Uterus (tissue), 4 donors: ENCODE data around the gene MFNG. TPM values are rescaled to one million over a fixed set of nuclear protein-coding genes. Genes with fewer than 3 reads are reported as not detected.
"Not testable (repeated sequence)": the region's sequence is repeated elsewhere in the genome, so short reads cannot be mapped to it uniquely, and the experiment has no call there.

ENCODE experiments used
- DNase-seq, 2 donors: peaks; one replicate each; pipeline ENCODE4 v3.0.0-alpha.2; 2019 to 2020
- H3K27ac ChIP-seq, 2 donors: fragments of 200-600 bp; sonication (generic); 1 replicate in 1 of 2; 2 replicates in 1 of 2; pipeline ENCODE4 v1.5.1; 2016 to 2018
- H3K27me3 ChIP-seq, 2 donors: fragments of 200-600 bp; sonication (generic); one replicate each; pipeline ENCODE4 v1.5.1; 2018 to 2019; ENCODE audit warnings: control low read depth in 1 of 2
- H3K36me3 ChIP-seq, 2 donors: fragments of 200-600 bp; sonication (generic); one replicate each; pipeline ENCODE4 v1.5.1; 2019; ENCODE audit warnings: control low read depth in 1 of 2
- H3K4me1 ChIP-seq, 2 donors: fragments of 200-600 bp; sonication (generic); one replicate each; pipeline ENCODE4 v1.5.1; 2018 to 2019; ENCODE audit warnings: control low read depth in 1 of 2
- H3K4me3 ChIP-seq, 2 donors: fragments of 200-600 bp; sonication (generic); 1 replicate in 1 of 2; 2 replicates in 1 of 2; pipeline ENCODE4 v1.5.1; 2018 to 2019; ENCODE audit warnings: mild to moderate bottlenecking in 1 of 2
- H3K9me3 ChIP-seq, 2 donors: fragments of 200-600 bp; sonication (generic); one replicate each; pipeline ENCODE4 v1.5.1; 2019; ENCODE audit warnings: control low read depth in 1 of 2
- CTCF ChIP-seq, 4 experiments: fragments of 200-600 bp in 2 of 4; fragments of 450-650 bp in 2 of 4; sonication (generic) in 2 of 4; IDR thresholded peaks; one replicate each; pipeline ENCODE4 v1.5.1; 2016 to 2019; ENCODE audit warnings: antibody characterized with exemption in 4 of 4, mild to moderate bottlenecking in 2 of 4, moderate library complexity in 1 of 4
- POLR2A ChIP-seq, 2 donors: fragments of 450-650 bp; IDR thresholded peaks; one replicate each; pipeline ENCODE4 v1.6.1; 2016; ENCODE audit warnings: antibody characterized with exemption in 2 of 2, mild to moderate bottlenecking in 1 of 2, moderate library complexity in 1 of 2
- intact Hi-C: fragments of 100-400 bp; cut with DNase I; formaldehyde crosslinking; loops from one replicate; pipeline ENCODE4 v1.15.1; 2023; ENCODE audit warnings: low total_unique reads
- total RNA-seq, 4 donors: library from RNA; depleted of rRNA in 3 of 4; stranded (reverse); fragments of >200 nt in 3 of 4; gene quantifications; one replicate each; pipeline versions ENCODE4 v1.1.0 to v1.2.4, GENCODE V29; 2014 to 2023
- donor health status: DM: yes; HTN: yes; CAD: no.

The MFNG gene
- total RNA-seq, 4 donors from 2014 or later: 7.6 to 71.2 (median 28.7) TPM

- Histone ChIP-seq H3K4me1 (no peaks in the 10 kb centered on the region), H3K36me3 (no peaks in the 10 kb centered on the region), H3K27me3 (no peaks in the 10 kb centered on the region), H3K27ac (no peak overlapping the region), H3K9me3 (no peaks in the 10 kb centered on the region), H3K4me3 (no peak overlapping the region)
- intact Hi-C loops: no loop called here
- no peak for DNase-seq
- TF ChIP-seq POLR2A (IDR thresholded peaks at IDR 0.05): no peak
- TF ChIP-seq CTCF (IDR thresholded peaks at IDR 0.05): no peak
Observed at GRCh38 chr22:37471727-37472417, 14.3 kb downstream of the MFNG start.

DNA sequence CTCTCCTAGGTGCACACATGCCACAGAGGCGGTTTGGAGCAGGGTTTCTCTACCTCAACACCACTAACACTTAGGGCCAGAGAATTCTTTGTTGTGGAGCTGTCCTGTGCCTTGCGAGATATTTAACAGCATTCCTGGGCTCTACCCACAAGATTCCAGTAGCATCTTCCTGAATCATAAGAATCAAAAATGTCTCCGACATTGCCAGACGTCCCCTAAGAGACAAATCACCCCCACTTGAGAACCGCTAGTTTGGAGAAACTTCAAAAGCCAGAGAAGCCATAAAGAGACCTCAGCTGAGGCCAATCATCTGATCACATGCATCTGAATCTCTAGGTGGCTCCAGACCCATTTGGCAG is 16.1 kb downstream of the MFNG start:
- Histone ChIP-seq H3K36me3 (no peaks in the 10 kb centered on the region), H3K4me3 (no peak overlapping the region), H3K27ac (no peak overlapping the region), H3K27me3 (no peaks in the 10 kb centered on the region), H3K9me3 (no peaks in the 10 kb centered on the region), H3K4me1 (no peaks in the 10 kb centered on the region)
- intact Hi-C loops: no loop called here
- no peak for DNase-seq
- TF ChIP-seq CTCF (IDR thresholded peaks at IDR 0.05) (no peak), POLR2A (IDR thresholded peaks at IDR 0.05) (no peak)

GRCh38 chr22:37469416-37470086 is 16.6 kb downstream of the MFNG start:
- Histone ChIP-seq H3K36me3 (no peaks in the 10 kb centered on the region), H3K4me1 (no peaks in the 10 kb centered on the region), H3K27ac (no peak overlapping the region), H3K27me3 (no peaks in the 10 kb centered on the region), H3K4me3 (no peak overlapping the region), H3K9me3 (no peaks in the 10 kb centered on the region)
- no peak for DNase-seq
- TF ChIP-seq CTCF (IDR thresholded peaks at IDR 0.05) (no peak), POLR2A (IDR thresholded peaks at IDR 0.05) (no peak)
- intact Hi-C loops: no loop called here

DNA sequence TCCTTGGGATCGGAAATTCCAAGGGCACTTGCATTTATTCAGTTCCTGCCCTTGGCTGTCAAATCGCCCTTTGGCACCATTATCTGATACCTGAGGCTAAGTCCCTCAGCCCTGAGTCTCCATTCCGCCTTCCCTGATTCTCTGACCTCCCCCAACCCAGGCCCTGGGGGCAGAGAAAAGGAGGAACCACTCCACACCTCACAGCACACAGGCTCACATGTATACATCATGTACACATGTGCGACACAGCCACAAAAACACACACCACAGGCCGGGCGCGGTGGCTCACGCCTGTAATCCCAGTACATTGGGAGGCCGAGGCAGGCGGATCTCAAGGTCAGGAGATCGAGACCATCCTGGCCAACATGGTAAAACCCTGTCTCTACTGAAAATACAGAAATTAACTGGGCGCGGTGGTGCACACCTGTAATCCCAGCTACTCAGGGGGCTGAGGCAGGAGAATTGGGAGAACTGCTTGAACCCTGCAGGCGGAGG is 17.9 kb downstream of the MFNG start:
- H3K27ac ChIP-seq, H3K4me1 ChIP-seq, H3K9me3 ChIP-seq, intact Hi-C loops, H3K36me3 ChIP-seq, H3K27me3 ChIP-seq, DNase-seq, H3K4me3 ChIP-seq: not testable (repeated sequence)

DNA sequence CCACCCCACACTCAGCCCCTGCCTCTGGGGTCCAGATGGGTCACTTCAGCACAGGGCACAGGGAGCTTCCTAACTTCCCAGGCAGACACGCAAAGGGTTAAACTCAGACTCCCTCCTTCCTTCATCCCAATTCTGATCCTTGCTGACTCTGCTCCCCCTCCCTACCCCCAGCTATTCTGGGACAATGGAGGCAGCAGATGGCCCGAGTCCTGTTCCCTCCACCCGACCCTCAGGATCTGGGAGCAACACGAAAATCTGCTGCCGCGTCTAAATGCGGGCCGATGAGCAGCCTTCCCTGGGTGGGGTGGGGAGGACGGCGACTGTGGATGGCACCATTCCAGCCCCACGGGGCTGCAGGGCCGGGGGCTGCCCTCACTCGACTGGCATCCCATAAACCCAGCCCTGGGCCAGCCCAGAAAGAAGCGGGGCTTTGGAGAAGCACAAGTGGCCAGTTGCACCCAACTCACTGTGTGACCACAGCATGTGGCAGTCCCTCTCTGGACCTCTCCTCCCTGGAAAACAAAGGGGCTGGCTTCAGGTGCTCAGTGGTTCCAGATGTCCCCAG is 18.7 kb downstream of the MFNG start:
- no peaks in the 10 kb centered on the region for H3K9me3 ChIP-seq
- intact Hi-C loops: no loop called here
- no peaks in the 10 kb centered on the region for H3K27me3 ChIP-seq
- H3K4me3 ChIP-seq: no peak overlapping the region
- H3K27ac ChIP-seq: no peak overlapping the region
- DNase-seq: no peak
- TF ChIP-seq POLR2A (IDR thresholded peaks at IDR 0.05) (no peak), CTCF (IDR thresholded peaks at IDR 0.05) (no peak)
- H3K36me3 ChIP-seq: no peaks in the 10 kb centered on the region
- no peaks in the 10 kb centered on the region for H3K4me1 ChIP-seq
